ENCODE results near the gene WAC.

WAC gene

GRCh38 chr10:28533571-28534304, 820 bp downstream of the WAC start:
- DNase-seq (ENCODE audit: low spot score): peak; percentile 43

- DNase-seq (ENCODE audit: low spot score): no peak
Observed at GRCh38 chr10:28535846-28536245, 2.9 kb downstream of the WAC start.

GRCh38 chr10:28538595-28538994, 5.7 kb downstream of the WAC start:
- no peak for DNase-seq (ENCODE audit: low spot score)

GRCh38 chr10:28540145-28540544, 7.2 kb downstream of the WAC start:
- no peak for DNase-seq (ENCODE audit: low spot score)

DNA sequence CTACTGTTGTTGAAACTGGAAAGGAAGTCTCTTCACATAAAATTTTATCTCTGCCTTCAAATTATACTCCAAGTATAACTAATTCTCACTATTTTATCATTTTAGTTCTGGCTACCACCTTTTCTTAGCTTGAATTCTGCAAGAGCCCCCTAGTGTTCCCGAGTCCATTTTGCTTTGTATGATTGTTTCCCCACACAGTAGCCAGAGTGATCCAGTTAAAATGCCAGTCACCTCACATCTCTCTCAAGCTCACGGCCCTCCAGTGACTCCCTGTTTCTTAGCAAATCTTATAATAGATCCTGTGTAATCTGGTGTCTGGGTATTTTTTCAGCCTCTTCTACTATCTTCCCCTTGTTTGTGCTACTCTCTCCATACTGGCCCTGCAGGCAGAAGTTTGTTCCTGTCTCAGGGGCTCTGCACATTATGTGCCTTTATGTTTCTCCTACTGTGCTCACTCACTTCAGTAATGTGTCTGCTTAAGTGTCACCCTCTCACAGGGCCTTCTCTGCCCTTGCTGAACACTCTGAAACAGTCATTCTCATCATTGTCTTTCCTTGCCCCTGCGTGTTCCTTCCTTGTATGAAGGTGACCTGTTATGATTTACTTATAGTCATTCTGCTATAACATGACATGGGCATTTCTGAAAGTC, 8.9 kb downstream of the WAC start:
- DNase-seq (ENCODE audit: low spot score): no peak

DNA sequence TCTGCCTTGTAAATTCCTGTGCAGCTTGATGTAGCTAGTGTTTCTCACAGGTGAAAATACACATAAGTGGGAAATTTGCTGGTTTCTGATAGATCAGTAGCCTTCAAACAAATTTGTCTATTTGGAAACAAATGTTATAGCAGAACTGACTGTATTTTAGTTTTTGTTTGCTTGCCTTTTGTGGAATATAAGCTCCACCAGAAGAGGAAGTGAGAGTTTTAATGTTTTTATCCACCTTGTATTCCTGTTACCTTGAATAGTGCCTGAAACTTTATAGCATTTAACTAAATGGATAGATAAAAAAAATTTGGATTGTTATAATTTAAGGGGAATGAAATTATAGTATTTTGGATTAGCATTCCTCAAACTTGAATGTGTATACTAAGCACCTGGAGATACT, 9.8 kb downstream of the WAC start:
- DNase-seq (ENCODE audit: low spot score): no peak

GRCh38 chr10:28544058-28544457, 11.1 kb downstream of the WAC start:
- DNase-seq (ENCODE audit: low spot score): no peak

GRCh38 chr10:28545967-28546644, 13.2 kb downstream of the WAC start:
- DNase-seq (ENCODE audit: low spot score): no peak

GRCh38 chr10:28548781-28549498, 16.0 kb downstream of the WAC start:
- DNase-seq (ENCODE audit: low spot score): no peak

DNA sequence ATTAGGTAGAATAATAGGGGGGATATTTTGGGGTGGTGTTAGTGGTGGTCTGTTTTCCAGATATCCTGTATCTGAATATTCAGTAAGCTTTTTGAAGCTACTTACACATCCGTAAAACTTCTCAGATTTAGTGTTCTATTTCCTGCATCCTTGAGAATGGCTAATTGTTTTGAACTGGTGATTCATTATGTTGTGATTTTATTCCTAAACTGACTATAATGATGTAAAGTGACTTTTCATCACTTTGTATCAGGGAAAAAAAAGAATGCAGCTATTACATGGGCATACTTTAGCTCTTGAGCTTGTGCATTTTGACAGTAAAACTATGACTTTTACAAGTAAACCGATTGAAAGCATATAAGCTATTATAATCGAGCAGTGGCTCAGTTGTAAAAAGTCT, 18.2 kb downstream of the WAC start:
- DNase-seq (ENCODE audit: low spot score): no peak

GRCh38 chr10:28552775-28553174, 19.9 kb downstream of the WAC start:
- DNase-seq (ENCODE audit: low spot score): no peak

- no peak for DNase-seq (ENCODE audit: low spot score)
Observed at GRCh38 chr10:28554009-28554408, 21.1 kb downstream of the WAC start.

GRCh38 chr10:28554952-28555351, 22.0 kb downstream of the WAC start:
- DNase-seq (ENCODE audit: low spot score): no peak

- no peak for DNase-seq (ENCODE audit: low spot score)
Observed at GRCh38 chr10:28555358-28555757, 22.4 kb downstream of the WAC start.

DNA sequence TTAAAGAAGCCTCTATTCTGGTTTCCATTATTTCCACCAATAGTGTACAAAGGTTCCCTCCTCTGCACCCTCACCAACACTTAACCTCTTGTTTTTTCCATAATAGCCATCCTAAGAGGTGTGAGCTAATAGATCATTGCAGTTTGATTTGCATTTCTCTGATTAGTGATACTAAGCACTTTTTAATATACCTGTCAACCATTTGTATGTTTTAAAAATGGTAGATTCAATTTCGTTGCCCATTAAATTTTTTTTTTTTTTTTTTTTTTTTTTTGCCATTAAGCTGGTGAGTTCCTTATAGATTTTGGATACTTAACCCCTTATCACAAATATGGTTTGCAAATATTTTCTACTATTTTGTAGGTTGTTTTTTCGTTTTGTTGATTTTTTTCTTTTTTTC, 23.2 kb downstream of the WAC start:
- no peak for DNase-seq (ENCODE audit: low spot score)

- DNase-seq (ENCODE audit: low spot score): no peak
Observed at GRCh38 chr10:28558186-28558585, 25.3 kb downstream of the WAC start.

GRCh38 chr10:28558923-28559508, 26.1 kb downstream of the WAC start:
- no peak for DNase-seq (ENCODE audit: low spot score)

- DNase-seq (ENCODE audit: low spot score): no peak
Observed at GRCh38 chr10:28559618-28560017, 26.7 kb downstream of the WAC start.

- DNase-seq (ENCODE audit: low spot score): no peak
Observed at GRCh38 chr10:28560617-28561016, 27.7 kb downstream of the WAC start.

DNA sequence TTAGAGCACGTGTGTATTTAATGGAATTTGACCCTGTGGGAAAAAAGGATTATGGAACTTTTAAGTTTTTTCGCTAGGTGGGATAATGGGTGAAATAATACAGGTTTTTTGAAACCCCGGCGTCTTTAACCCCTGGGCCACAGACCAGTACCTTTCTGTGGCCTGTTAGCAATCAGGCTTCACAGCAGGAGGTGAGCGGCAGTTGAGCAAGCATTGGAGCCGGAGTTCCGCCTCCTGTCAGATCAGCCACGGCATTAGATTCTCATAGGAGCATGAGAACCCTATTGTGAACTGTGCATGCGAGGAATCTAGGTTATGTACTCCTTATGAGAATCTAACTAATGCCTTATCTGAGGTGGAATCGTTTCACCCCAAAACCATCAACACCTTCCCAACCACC, 28.6 kb downstream of the WAC start:
- no peak for DNase-seq (ENCODE audit: low spot score)

GRCh38 chr10:28564905-28565304, 32.0 kb downstream of the WAC start:
- no peak for DNase-seq (ENCODE audit: low spot score)

DNA sequence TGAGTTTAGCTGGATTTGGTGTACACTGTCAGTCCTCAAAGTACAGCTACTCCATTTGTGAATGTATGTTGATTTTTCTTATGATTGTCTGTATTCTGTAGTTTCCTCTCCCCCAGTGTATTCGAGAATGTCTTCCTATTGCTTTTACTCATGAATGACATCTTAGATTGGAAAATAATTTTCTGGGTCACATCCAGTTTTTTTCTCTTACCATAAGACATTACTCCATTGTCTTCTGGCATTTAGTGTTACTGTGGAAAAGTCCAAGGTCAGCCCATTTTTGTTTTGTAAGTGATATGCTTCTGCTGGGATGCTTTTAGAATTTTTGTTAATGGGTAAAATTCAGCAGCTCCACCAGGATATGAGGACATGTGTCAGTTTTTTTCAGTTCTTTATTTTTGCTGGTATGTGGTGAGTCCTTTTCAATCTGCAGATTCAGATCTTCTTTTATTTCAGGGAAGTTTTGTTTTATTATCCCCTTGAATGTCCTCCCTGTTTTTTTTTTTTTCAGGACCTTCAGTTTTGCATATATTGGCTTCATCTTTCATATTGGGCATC, 33.6 kb downstream of the WAC start:
- no peak for DNase-seq (ENCODE audit: low spot score)
